Liver (tissue), 9 donors: ENCODE data around the gene MKNK2. TPM values are rescaled to one million over a fixed set of nuclear protein-coding genes. Genes with fewer than 3 reads are reported as not detected.
A peak's percentile ranks its signal among the peaks of the same experiment; 100 is the strongest.

ENCODE experiments used
- DNase-seq: peaks from one replicate; pipeline ENCODE4 v3.0.0-alpha.2; 2017; ENCODE audit warnings: low spot score
- H3K27ac ChIP-seq, 2 donors: one replicate each; pipeline ENCODE4 v1.7.0; 2013; ENCODE audit warnings: inconsistent platforms in 2 of 2, low read length in 2 of 2, control low read depth in 1 of 2, low read depth in 1 of 2, mild to moderate bottlenecking in 1 of 2
- H3K27me3 ChIP-seq, 4 donors: one replicate each; pipeline versions ENCODE4 v1.6.1 to v1.7.0; 2013; ENCODE audit warnings: low read length in 3 of 4, inconsistent platforms in 1 of 4, mild to moderate bottlenecking in 1 of 4, moderate library complexity in 1 of 4; ENCODE audit not compliant: control insufficient read depth in 4 of 4, insufficient read depth in 4 of 4
- H3K36me3 ChIP-seq, 4 donors: one replicate each; pipeline versions ENCODE4 v1.6.1 to v1.7.0; 2013; ENCODE audit warnings: low read length in 3 of 4, mild to moderate bottlenecking in 3 of 4, low read depth in 1 of 4, moderate library complexity in 1 of 4; ENCODE audit not compliant: control insufficient read depth in 4 of 4, insufficient read depth in 3 of 4
- H3K4me1 ChIP-seq, 4 donors: one replicate each; pipeline versions ENCODE4 v1.6.1 to v1.7.0; 2013; ENCODE audit warnings: low read length in 3 of 4, mild to moderate bottlenecking in 3 of 4, moderate library complexity in 1 of 4; ENCODE audit not compliant: control insufficient read depth in 4 of 4, insufficient read depth in 4 of 4
- H3K4me3 ChIP-seq, 3 donors: one replicate each; pipeline versions ENCODE4 v1.6.1 to v1.7.0; 2013; ENCODE audit warnings: low read length in 3 of 3, control low read depth in 1 of 3, low read depth in 1 of 3, mild to moderate bottlenecking in 1 of 3
- H3K9ac ChIP-seq, 2 donors: one replicate each; pipeline ENCODE4 v1.7.0; 2013; ENCODE audit warnings: low read length in 2 of 2, mild to moderate bottlenecking in 2 of 2, moderate library complexity in 2 of 2, control low read depth in 1 of 2, low read depth in 1 of 2
- H3K9me3 ChIP-seq, 4 donors: one replicate each; pipeline versions ENCODE4 v1.6.1 to v1.7.0; 2013; ENCODE audit warnings: low read length in 3 of 4; ENCODE audit not compliant: control insufficient read depth in 4 of 4
- ATF3 ChIP-seq: IDR thresholded peaks from 2 replicates; pipeline ENCODE4 v1.6.1; 2016; ENCODE audit warnings: antibody characterized with exemption
- FOXA1 ChIP-seq: IDR thresholded peaks from 2 replicates; pipeline ENCODE4 v1.6.1; 2016; ENCODE audit warnings: antibody characterized with exemption
- FOXA2 ChIP-seq: IDR thresholded peaks from 2 replicates; pipeline ENCODE4 v1.6.1; 2016; ENCODE audit warnings: antibody characterized with exemption
- HNF4A ChIP-seq, 2 donors: conservative IDR thresholded peaks; 2 replicates each; pipeline ENCODE4 v1.6.1; 2016; ENCODE audit warnings: antibody characterized with exemption in 2 of 2, mild to moderate bottlenecking in 2 of 2
- JUND ChIP-seq, 2 donors: IDR thresholded peaks; 2 replicates each; pipeline ENCODE4 v1.6.1; 2016; ENCODE audit warnings: antibody characterized with exemption in 2 of 2
- RAD21 ChIP-seq, 2 donors: IDR thresholded peaks; 2 replicates each; pipeline ENCODE4 v1.6.1; 2016; ENCODE audit warnings: antibody characterized with exemption in 2 of 2, mild to moderate bottlenecking in 2 of 2
- RXRA ChIP-seq, 2 donors: IDR thresholded peaks; 2 replicates each; pipeline ENCODE4 v1.6.1; 2017 to 2018; ENCODE audit warnings: antibody characterized with exemption in 2 of 2, mild to moderate bottlenecking in 1 of 2
- SP1 ChIP-seq: IDR thresholded peaks from 2 replicates; pipeline ENCODE4 v1.6.1; 2018; ENCODE audit warnings: antibody characterized with exemption, mild to moderate bottlenecking
- TAF1 ChIP-seq: conservative IDR thresholded peaks from 2 replicates; pipeline ENCODE4 v1.6.1; 2016; ENCODE audit warnings: antibody characterized with exemption, mild to moderate bottlenecking
- YY1 ChIP-seq: IDR thresholded peaks from 2 replicates; pipeline ENCODE4 v1.6.1; 2016; ENCODE audit warnings: antibody characterized with exemption, mild to moderate bottlenecking
- ZBTB33 ChIP-seq: IDR thresholded peaks from 2 replicates; pipeline ENCODE4 v1.6.1; 2016; ENCODE audit warnings: antibody characterized with exemption
- WGBS: extraction: QIAGEN DNeasy Blood & Tissue Kit; methylation state at CpG from one replicate; pipeline ENCODE4 v1.1.7; 2013; 5-methylcytosine and 5-hydroxymethylcytosine counted together
- polyA plus RNA-seq, 2 donors: library from polyadenylated mRNA; stranded (reverse) in 1 of 2; unstranded in 1 of 2; fragments of 200-250 nt in 1 of 2; fragments of >200 nt in 1 of 2; fragmentation: Nextera tagmentation in 1 of 2; extraction: Ambion mirVana in 1 of 2; gene quantifications; one replicate each; pipeline versions ENCODE4 v1.2.1 to v1.2.3, GENCODE V29; 2013 to 2015
- total RNA-seq, 2 donors: library from RNA; depleted of rRNA; stranded (reverse); fragments of >200 nt; gene quantifications; one replicate each; pipeline ENCODE4 v1.2.3, GENCODE V29; 2014
- TF ChIP-seq, protein P1 (sequence below): IDR thresholded peaks from 2 replicates; pipeline ENCODE4 v1.6.1; 2016; ENCODE audit warnings: antibody characterized with exemption, mild to moderate bottlenecking
- donor health status: healthy.
- donor health status: healthy.
- donor health status: healthy.
- donor health status: healthy.
- donor health status: healthy.

MKNK2 gene
- total and polyA plus RNA-seq, 4 donors = 24.7 to 105 (median 46.4) TPM

DNA sequence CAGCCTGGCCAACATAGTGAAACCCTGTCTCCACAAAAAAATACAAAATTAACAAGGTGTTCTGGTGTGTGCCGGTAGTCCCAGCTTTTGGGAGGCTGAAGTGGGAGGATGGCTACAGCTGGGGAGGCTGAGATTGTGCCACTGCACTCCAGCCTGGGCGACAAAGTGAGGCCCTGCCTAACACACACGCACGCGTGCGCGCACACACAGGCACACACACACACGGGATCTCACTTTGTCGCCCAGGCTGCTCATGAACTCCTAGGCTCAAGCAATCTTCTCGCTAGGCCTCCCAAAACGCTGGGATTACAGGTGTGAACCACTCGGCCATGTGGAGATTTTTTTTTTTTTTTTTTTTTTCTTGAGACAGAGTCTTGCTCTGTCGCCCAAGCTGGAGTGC, 32.3 kb downstream of the MKNK2 start:
- 94% methylated on average over 13 of the region's 13 CpGs for WGBS
- TF ChIP-seq, protein P1, sequence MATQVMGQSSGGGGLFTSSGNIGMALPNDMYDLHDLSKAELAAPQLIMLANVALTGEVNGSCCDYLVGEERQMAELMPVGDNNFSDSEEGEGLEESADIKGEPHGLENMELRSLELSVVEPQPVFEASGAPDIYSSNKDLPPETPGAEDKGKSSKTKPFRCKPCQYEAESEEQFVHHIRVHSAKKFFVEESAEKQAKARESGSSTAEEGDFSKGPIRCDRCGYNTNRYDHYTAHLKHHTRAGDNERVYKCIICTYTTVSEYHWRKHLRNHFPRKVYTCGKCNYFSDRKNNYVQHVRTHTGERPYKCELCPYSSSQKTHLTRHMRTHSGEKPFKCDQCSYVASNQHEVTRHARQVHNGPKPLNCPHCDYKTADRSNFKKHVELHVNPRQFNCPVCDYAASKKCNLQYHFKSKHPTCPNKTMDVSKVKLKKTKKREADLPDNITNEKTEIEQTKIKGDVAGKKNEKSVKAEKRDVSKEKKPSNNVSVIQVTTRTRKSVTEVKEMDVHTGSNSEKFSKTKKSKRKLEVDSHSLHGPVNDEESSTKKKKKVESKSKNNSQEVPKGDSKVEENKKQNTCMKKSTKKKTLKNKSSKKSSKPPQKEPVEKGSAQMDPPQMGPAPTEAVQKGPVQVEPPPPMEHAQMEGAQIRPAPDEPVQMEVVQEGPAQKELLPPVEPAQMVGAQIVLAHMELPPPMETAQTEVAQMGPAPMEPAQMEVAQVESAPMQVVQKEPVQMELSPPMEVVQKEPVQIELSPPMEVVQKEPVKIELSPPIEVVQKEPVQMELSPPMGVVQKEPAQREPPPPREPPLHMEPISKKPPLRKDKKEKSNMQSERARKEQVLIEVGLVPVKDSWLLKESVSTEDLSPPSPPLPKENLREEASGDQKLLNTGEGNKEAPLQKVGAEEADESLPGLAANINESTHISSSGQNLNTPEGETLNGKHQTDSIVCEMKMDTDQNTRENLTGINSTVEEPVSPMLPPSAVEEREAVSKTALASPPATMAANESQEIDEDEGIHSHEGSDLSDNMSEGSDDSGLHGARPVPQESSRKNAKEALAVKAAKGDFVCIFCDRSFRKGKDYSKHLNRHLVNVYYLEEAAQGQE = no peak
- TF ChIP-seq RAD21 (IDR thresholded peaks at IDR 0.05) (no peak), ZBTB33 (no peak), ATF3 (no peak), FOXA2 (no peak), HNF4A (conservative IDR thresholded peaks at IDR 0.05) (no peak), SP1 (no peak), TAF1 (no peak), JUND (IDR thresholded peaks at IDR 0.05) (no peak), RXRA (IDR thresholded peaks at IDR 0.05) (no peak), YY1 (no peak), FOXA1 (no peak)
- Histone ChIP-seq H3K4me3 (no peak overlapping the region), H3K4me1 (peaks cover 4 to 14% (median 5%) of the 10 kb centered on the region in 4 donors), H3K27me3 (no peaks in the 10 kb centered on the region), H3K9me3 (no peaks in the 10 kb centered on the region), H3K27ac (no peak overlapping the region), H3K36me3 (no peaks in the 10 kb centered on the region), H3K9ac (no peak overlapping the region)
- DNase-seq = no peak

DNA sequence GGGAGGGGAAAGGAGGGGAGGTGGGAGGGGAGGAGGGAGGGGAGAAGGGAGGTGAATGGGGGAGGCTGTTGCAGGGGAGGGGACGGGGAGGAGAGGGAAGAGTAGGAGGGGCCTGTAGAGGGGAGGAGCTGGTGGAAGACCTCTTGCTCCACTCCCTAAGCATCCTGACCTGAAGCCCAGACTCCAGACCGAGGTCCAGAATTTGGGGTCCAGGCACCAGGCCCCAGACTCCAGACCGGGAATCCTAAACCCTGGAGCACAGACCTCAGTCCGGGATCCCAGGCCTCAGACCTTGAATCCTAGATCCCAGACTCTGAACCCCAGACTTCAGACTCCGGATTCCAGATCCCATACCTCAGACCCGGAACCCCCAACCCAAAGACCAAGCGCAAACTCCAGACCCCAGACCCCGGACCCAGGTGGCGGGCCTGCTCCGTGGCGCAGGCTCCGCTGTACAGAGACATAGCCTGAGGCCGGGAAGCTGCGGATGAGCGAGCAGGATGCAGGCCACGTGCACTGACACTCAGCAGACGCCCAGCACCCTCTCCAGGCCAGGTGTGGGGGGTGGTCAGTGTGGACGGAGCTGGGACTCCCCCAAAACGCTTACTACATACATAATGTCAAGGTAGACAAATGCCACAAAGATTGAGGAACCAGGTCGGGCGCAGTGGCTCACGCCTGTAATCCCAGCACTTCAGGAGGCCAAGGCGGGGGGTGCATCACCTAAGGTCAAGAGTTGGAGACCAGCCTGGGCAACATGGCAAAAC, 34.8 kb downstream of the MKNK2 start:
- Histone ChIP-seq H3K27me3 (no peaks in the 10 kb centered on the region), H3K4me1 (peaks cover 4 to 14% (median 5%) of the 10 kb centered on the region in 4 donors), H3K27ac (peak overlapping the region; percentile 35 to 46), H3K9me3 (no peaks in the 10 kb centered on the region), H3K9ac (no peak overlapping the region), H3K36me3 (peaks cover 0 to 2% (median 0%) of the 10 kb centered on the region in 4 donors), H3K4me3 (peak overlapping the region in 1 of 3 donors; percentile 92)
- no peak for TF ChIP-seq ATF3
- TF ChIP-seq HNF4A (conservative IDR thresholded peaks at IDR 0.05) = peak; percentile 13 to 26
- WGBS = 80% methylated on average over 23 of the region's 23 CpGs
- no peak for DNase-seq
